Measurements from ENCODE around the gene ZNF778. TPM values are rescaled to one million over a fixed set of nuclear protein-coding genes. Genes with fewer than 3 reads are reported as not detected.

Gene ZNF778
- total and polyA plus RNA-seq, 2 of the 13 experiments (the other 11 are each of a cell fraction or from before 2014, with no cell fraction given): 3.8 to 7.2 TPM

DNA sequence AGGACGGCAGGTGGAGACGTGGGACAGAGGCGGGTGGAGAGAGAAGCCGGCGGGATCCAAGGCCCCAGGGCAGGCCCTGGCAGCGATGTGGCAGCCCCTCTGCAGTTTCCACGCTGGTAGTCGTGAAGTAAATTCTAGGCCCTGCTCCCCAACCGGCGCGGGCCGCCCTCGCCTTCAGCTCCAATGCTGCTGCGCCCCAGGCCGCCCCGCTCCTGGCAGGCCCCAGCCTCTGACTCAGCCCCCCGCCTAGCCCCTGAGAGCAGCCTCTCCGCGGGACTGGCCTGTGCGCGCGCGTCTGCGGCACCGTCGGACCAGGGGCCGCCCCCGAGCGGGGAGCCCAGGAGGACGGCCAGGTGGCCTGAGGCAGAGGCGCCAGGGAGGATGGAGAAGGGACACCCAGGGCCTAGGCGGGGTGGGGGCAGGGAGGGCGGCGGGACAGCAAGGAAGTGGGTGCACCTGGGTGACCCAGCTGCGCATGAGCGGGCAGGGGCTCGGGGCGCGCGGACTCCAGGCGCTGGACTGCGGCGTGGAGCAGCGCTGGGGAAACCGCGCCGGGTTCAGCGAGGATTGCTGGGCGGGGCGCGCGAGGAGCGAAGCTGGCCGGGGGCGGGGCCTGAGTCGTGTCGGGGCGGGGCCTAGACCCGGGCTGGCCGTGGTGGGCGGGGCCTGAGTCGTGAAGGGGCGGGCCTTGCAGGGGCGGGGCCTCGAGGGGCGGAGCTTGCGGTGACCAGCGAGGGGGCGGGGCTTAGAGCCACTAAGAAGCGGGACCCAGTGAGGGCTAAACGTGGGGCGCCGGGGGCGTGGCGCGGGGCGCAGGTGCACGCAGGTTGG, 29.6 kb downstream of the ZNF778 start (continued):
- TF ChIP-seq, protein P1, sequence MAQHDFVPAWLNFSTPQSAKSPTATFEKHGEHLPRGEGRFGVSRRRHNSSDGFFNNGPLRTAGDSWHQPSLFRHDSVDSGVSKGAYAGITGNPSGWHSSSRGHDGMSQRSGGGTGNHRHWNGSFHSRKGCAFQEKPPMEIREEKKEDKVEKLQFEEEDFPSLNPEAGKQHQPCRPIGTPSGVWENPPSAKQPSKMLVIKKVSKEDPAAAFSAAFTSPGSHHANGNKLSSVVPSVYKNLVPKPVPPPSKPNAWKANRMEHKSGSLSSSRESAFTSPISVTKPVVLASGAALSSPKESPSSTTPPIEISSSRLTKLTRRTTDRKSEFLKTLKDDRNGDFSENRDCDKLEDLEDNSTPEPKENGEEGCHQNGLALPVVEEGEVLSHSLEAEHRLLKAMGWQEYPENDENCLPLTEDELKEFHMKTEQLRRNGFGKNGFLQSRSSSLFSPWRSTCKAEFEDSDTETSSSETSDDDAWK (CRISPR knock-in tag; IDR thresholded peaks at IDR 0.05): no peak
- TF ChIP-seq TCF12 (IDR thresholded peaks at IDR 0.05) (no peak), TCF12 (CRISPR knock-in tag; IDR thresholded peaks at IDR 0.05) (peak; percentile 86; the same call in 1 of the 2 replicates), NFE2 (CRISPR knock-in tag; IDR thresholded peaks at IDR 0.05) (no peak), ZNF317 (CRISPR knock-in tag; IDR thresholded peaks at IDR 0.05) (peak; percentile 62; the same call in 1 of the 2 replicates), ZFP36L1 (CRISPR knock-in tag; IDR thresholded peaks at IDR 0.05) (peak; percentile 80; the same call in 1 of the 2 replicates), ZNF841 (CRISPR knock-in tag; IDR thresholded peaks at IDR 0.05; ENCODE audit: borderline replicate concordance) (no peak), AGO1 (IDR thresholded peaks at IDR 0.05; ENCODE audit: low read depth, low read length, poor library complexity, severe bottlenecking) (peak; percentile 72), KDM6A (CRISPR knock-in tag; IDR thresholded peaks at IDR 0.05; ENCODE audit: low read depth) (no peak), RFX5 (IDR thresholded peaks at IDR 0.05; ENCODE audit: low read depth, low read length) (no peak), ZNF556 (CRISPR knock-in tag; IDR thresholded peaks at IDR 0.05; ENCODE audit: borderline replicate concordance) (no peak), CBX2 (IDR thresholded peaks at IDR 0.05; ENCODE audit: low read depth, low read length) (no peak), CBX2 (CRISPR knock-in tag; IDR thresholded peaks at IDR 0.05; ENCODE audit: low read depth) (0 out of 2 replicates have a peak, but pooled peaks have one; percentile 38), ZMYM2 (CRISPR knock-in tag; IDR thresholded peaks at IDR 0.05) (no peak; the same call in 1 of the 2 replicates), ZMAT3 (CRISPR knock-in tag; conservative IDR thresholded peaks at IDR 0.05) (no peak; the same call in none of the 2 replicates), ZBTB42 (CRISPR knock-in tag; IDR thresholded peaks at IDR 0.05) (peak; percentile 33; the same call in 1 of the 2 replicates)
- TF ChIP-seq, protein P2, sequence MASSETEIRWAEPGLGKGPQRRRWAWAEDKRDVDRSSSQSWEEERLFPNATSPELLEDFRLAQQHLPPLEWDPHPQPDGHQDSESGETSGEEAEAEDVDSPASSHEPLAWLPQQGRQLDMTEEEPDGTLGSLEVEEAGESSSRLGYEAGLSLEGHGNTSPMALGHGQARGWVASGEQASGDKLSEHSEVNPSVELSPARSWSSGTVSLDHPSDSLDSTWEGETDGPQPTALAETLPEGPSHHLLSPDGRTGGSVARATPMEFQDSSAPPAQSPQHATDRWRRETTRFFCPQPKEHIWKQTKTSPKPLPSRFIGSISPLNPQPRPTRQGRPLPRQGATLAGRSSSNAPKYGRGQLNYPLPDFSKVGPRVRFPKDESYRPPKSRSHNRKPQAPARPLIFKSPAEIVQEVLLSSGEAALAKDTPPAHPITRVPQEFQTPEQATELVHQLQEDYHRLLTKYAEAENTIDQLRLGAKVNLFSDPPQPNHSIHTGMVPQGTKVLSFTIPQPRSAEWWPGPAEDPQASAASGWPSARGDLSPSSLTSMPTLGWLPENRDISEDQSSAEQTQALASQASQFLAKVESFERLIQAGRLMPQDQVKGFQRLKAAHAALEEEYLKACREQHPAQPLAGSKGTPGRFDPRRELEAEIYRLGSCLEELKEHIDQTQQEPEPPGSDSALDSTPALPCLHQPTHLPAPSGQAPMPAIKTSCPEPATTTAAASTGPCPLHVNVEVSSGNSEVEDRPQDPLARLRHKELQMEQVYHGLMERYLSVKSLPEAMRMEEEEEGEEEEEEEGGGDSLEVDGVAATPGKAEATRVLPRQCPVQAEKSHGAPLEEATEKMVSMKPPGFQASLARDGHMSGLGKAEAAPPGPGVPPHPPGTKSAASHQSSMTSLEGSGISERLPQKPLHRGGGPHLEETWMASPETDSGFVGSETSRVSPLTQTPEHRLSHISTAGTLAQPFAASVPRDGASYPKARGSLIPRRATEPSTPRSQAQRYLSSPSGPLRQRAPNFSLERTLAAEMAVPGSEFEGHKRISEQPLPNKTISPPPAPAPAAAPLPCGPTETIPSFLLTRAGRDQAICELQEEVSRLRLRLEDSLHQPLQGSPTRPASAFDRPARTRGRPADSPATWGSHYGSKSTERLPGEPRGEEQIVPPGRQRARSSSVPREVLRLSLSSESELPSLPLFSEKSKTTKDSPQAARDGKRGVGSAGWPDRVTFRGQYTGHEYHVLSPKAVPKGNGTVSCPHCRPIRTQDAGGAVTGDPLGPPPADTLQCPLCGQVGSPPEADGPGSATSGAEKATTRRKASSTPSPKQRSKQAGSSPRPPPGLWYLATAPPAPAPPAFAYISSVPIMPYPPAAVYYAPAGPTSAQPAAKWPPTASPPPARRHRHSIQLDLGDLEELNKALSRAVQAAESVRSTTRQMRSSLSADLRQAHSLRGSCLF (CRISPR knock-in tag; IDR thresholded peaks at IDR 0.05; ENCODE audit: borderline replicate concordance): no peak
- TF ChIP-seq, protein P3, sequence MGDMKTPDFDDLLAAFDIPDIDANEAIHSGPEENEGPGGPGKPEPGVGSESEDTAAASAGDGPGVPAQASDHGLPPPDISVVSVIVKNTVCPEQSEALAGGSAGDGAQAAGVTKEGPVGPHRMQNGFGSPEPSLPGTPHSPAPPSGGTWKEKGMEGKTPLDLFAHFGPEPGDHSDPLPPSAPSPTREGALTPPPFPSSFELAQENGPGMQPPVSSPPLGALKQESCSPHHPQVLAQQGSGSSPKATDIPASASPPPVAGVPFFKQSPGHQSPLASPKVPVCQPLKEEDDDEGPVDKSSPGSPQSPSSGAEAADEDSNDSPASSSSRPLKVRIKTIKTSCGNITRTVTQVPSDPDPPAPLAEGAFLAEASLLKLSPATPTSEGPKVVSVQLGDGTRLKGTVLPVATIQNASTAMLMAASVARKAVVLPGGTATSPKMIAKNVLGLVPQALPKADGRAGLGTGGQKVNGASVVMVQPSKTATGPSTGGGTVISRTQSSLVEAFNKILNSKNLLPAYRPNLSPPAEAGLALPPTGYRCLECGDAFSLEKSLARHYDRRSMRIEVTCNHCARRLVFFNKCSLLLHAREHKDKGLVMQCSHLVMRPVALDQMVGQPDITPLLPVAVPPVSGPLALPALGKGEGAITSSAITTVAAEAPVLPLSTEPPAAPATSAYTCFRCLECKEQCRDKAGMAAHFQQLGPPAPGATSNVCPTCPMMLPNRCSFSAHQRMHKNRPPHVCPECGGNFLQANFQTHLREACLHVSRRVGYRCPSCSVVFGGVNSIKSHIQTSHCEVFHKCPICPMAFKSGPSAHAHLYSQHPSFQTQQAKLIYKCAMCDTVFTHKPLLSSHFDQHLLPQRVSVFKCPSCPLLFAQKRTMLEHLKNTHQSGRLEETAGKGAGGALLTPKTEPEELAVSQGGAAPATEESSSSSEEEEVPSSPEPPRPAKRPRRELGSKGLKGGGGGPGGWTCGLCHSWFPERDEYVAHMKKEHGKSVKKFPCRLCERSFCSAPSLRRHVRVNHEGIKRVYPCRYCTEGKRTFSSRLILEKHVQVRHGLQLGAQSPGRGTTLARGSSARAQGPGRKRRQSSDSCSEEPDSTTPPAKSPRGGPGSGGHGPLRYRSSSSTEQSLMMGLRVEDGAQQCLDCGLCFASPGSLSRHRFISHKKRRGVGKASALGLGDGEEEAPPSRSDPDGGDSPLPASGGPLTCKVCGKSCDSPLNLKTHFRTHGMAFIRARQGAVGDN (CRISPR knock-in tag; IDR thresholded peaks at IDR 0.05): peak; percentile 93

Measured in HepG2 (cell line).